Kasumi-1 (cell line): ENCODE results near the gene CGB3.

ENCODE experiments used
- DNase-seq, 2 experiments: peaks; one replicate each; lab custom pipeline; 2025; lab: John Stamatoyannopoulos, UW

CGB3 gene

GRCh38 chr19:48988286-48988685, 35.8 kb downstream of the CGB3 start:
- DNase-seq, result no peak

- DNase-seq, result no peak
Observed at GRCh38 chr19:48987323-48987722, 36.8 kb downstream of the CGB3 start.

- no peak for DNase-seq
Observed at GRCh38 chr19:48986211-48986610, 37.9 kb downstream of the CGB3 start.

GRCh38 chr19:48985711-48986110, 38.4 kb downstream of the CGB3 start:
- no peak for DNase-seq

- DNase-seq, result no peak
Observed at GRCh38 chr19:48982280-48982679, 41.9 kb downstream of the CGB3 start.

GRCh38 chr19:48977061-48977460, 47.1 kb downstream of the CGB3 start:
- DNase-seq, result no peak

- DNase-seq, result peak; percentile 71 to 74
Observed at GRCh38 chr19:48975947-48976847, 47.9 kb downstream of the CGB3 start.
